Inflammatory macrophage (primary cell): Measurements from ENCODE around the gene ZBTB5.
"Not testable (repeated sequence)": the region's sequence is repeated elsewhere in the genome, so short reads cannot be mapped to it uniquely, and the experiment has no call there.

Experiments used
- DNase-seq, 2 donors: peaks; one replicate each; pipeline ENCODE4 v3.0.0-alpha.2; 2020 to 2022

The ZBTB5 gene

DNA sequence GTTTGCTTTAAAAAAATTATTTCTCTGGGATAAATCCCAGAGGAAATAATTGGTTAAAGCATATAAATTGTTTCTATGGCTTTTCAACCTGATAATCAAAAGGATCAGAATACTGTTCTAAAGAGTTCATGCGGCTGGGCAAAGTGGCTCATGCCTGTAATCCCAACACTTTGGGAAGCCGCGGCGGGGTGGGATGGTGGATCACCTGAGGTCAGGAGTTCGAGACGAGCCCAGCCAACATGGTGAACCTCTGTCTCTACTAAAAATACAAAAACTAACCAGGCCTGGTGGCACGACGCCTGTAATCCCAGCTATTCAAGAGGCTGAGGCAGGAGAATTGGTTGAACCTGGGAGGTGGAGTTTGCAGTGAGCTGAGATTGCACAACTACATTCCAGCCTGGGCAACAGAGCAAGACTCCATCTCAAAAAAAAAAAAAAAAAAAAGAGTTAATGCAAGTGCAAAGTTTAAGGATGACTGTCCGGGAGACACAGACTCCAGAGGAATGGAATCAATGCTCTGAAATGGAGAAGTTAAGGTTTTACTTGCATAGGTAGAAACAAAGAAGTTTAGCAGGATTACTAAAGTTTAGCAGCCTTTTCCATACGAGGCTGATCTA, 59.4 kb downstream of the ZBTB5 start:
- no peak for DNase-seq

DNA sequence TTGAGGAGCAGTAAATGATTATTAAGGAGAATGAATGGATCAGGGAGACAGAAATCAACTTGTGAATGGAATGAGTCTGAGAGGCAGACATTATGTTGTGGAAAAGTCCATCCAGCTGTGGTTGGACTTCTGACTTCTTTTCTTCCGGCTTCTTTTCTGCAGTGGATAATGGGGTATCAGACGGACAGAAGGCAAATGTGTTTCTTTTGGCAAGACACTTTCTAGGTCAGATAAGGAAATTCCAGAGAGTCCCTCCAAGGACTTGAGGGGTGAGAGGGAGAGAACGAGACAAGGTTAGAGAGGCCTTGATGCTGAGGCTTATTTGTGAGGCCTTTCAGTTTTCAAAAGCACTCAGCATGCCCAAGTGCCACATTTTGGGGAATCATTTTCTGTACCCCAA, 59.9 kb downstream of the ZBTB5 start:
- DNase-seq, result no peak

DNA sequence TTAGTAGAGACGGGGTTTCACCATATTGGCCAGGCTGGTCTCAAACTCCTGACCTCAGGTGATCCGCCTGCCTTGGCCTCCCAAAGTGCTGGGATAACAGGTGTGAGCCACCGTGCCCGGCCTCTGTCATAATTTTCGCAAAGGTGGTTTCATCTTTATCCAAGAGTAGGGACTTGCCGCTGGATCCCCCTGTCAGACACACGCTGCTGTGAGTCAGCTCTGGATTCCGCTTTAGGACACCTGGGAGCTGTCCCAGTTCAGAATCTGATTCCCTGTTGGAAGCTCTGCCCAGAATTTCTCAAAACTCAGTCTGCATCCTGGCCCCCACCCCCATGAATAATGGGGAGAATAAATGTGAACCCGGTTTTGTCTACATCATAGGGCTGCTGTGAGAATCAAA, 60.7 kb downstream of the ZBTB5 start:
- DNase-seq, result no peak

DNA sequence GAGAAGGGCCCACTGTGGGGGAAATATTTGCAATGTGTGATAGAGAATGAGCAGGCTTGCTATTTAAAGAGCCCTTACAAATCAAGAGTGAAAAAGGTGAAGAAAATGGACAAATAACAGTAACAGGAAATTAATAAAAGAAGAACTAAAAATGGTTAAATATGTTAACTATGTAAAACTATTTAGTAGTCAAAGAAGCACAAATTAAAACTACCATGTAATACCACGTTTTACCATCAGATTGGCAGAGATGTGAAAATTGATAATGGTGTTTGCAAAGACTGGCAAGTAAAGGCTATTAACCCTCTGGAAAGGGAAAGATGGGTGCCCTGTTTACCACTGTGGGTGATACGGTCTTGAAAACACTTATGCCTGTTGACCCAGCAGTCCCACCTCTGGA, 65.9 kb downstream of the ZBTB5 start:
- no peak for DNase-seq

DNA sequence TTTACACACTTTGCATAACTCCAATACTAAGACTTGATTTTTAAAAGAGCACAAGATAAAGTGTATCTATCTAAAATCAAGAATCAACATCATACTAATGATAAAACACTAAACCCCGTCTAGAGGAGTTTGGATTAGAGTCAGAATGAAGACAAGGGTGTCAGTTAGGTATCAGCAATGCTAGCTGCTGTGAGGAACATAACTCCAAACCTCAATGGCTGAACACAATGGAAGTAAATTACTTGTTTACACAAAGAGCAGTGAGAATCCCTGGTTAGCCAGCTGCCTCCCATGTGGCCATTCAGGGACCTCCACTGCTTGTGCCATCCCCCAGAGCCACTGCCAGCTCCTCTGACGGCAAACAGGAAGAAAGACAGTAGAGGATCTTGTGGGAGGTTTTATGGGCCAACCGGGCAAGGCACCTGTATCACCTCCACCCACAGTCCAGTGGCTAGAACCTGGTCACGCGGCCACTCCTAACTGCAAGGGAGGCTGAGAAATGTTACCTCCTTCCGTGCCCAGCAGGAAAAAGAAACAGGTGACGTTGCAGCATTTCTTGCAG, 66.7 kb downstream of the ZBTB5 start:
- no peak for DNase-seq

DNA sequence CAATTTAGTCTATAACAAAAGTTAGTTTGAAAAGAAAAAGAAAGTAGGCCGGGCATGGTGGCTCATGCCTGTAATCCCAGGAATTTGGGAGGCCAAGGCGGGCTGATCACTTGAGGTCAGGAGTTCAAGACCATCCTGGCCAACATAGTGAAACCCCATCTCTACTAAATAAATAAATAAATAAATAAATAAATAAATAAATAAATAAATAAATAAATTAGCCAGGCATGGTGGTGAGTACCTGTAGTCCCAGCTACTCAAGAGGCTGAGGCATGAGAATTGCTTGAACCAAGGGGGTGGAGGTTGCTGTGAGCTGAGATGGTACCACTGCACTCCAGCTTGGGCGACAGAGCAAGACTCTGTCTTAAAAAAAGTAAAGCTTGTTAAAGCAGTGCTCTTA, 67.3 kb downstream of the ZBTB5 start:
- DNase-seq, result not testable (repeated sequence)

DNA sequence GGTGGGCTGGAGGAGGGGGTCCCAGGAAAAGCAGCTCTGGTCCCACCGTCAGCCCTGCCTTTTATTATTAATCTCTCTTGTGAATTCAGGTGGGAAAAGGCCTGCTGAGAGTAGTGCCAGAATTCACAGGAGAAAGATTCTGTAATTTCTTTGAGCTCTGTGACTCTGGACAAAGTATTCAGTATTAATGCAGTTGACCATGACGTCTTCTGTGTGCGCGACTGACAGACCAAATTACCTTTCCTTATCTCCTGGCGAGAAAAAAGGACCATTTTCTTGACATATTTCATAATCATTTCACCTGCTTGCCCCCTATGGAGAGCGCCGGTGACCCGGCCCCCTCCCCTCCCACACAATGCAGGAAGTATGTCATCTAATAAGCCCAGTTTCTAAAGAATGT, 69.6 kb downstream of the ZBTB5 start:
- no peak for DNase-seq

DNA sequence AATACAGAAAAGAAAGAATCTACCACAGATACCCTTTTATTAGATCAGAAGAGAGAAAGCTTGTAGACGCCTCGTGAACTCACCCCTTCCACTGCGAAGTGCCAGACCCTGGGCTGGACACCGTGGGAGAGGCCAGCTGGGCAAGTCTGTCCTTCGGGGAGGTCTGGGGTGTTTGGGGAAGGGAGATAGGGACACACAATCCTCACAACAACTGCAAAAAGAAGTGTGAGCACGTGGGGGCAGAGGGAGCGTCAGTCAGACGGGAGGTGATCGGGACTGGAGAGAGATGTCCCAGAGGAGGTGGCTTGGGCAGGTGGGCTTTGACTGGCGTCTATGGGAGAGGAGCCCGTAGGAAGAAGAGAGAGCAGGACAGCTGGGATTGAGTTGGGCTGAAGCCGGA, 70.0 kb downstream of the ZBTB5 start:
- DNase-seq, result no peak

DNA sequence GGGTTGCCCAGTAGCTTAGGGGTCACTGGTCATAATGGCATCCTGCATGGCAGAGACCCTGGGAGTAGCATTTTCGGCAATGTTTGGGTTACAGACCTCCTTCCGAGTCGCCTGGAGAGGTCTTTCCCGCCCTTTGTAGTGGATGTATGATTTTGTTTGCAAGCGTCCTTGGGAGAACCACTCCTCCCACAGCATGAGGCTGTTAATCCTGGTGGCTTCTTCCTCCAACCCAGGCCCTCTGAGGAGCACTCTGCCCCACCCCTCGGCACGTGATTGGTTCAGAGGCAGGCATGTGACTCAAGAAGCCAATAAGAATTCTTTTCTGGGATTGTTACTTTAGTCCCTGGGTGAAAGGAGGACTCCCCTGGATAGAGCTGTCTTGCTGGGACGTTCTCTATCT, 73.0 kb downstream of the ZBTB5 start:
- DNase-seq, result no peak

DNA sequence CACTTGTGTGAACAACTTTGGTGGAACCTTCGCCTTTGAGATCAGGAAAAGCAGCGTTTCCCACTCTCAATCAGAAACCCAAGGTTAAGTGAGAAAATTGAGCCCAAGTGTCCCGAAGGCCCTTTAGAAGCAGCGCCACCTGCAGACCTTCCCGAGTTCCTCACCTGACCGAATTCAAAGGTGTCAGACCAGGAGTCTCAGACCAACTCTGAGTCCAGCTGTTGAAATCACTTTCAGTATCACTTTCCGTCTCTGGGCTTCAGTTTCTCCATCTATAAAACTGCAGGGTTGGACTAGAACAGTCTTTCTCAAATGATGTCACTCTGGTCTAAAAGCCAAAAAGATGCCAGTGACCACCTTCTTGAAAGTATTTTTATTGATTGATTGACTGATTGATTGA, 74.5 kb downstream of the ZBTB5 start:
- DNase-seq, result no peak
